Natural killer cell (primary cell): ENCODE results near the gene ATXN3L. TPM values are rescaled to one million over a fixed set of nuclear protein-coding genes. Genes with fewer than 3 reads are reported as not detected.

Experiments
- ATAC-seq, 3 donors: fragments of 150-1000 bp in 2 of 3; fragments of 200-7000 bp in 1 of 3; cut with Tn5 transposase; 1 replicate in 1 of 3; 2 replicates in 2 of 3; pipeline ENCODE4 v1.10.0; 2021; ENCODE audit warnings: mild to moderate bottlenecking in 2 of 3, moderate library complexity in 2 of 3
- DNase-seq, 2 donors: peaks; one replicate each; pipeline versions ENCODE4 v3.0.0 to v3.0.0-alpha.2; 2013 to 2021; ENCODE audit warnings: mixed read lengths in 1 of 2
- H3K27ac ChIP-seq: one replicate; pipeline ENCODE4 v1.5.1; 2013; ENCODE audit warnings: mild to moderate bottlenecking, low read length
- H3K27me3 ChIP-seq: one replicate; pipeline ENCODE4 v1.6.1; 2013; ENCODE audit warnings: low read length; ENCODE audit not compliant: control insufficient read depth, insufficient read depth
- H3K36me3 ChIP-seq: one replicate; pipeline ENCODE4 v1.6.1; 2013; ENCODE audit warnings: low read length; ENCODE audit not compliant: control insufficient read depth, insufficient read depth
- H3K4me1 ChIP-seq: one replicate; pipeline ENCODE4 v1.6.1; 2013; ENCODE audit warnings: low read length; ENCODE audit not compliant: control insufficient read depth, insufficient read depth
- H3K4me3 ChIP-seq: one replicate; pipeline ENCODE4 v1.5.1; 2013; ENCODE audit warnings: low read length
- H3K9me3 ChIP-seq: one replicate; pipeline ENCODE4 v1.6.1; 2013; ENCODE audit warnings: low read length; ENCODE audit not compliant: control insufficient read depth, insufficient read depth
- H3K27ac Mint-ChIP-seq, 2 donors: one replicate each; pipeline ENCODE4 v1.8.0; 2022; ENCODE audit warnings: mild to moderate bottlenecking in 2 of 2, mixed read lengths in 2 of 2, moderate library complexity in 1 of 2
- H3K27me3 Mint-ChIP-seq, 2 donors: one replicate each; pipeline ENCODE4 v1.8.0; 2022; ENCODE audit warnings: low read depth in 2 of 2, mixed read lengths in 2 of 2
- H3K36me3 Mint-ChIP-seq: one replicate; pipeline ENCODE4 v1.8.0; 2022; ENCODE audit warnings: mixed read lengths
- H3K4me1 Mint-ChIP-seq, 2 donors: one replicate each; pipeline ENCODE4 v1.8.0; 2022; ENCODE audit warnings: mixed read lengths in 2 of 2
- H3K4me3 Mint-ChIP-seq: one replicate; pipeline ENCODE4 v1.8.0; 2022; ENCODE audit warnings: mild to moderate bottlenecking, moderate library complexity, mixed read lengths
- H3K9me3 Mint-ChIP-seq, 2 donors: one replicate each; pipeline ENCODE4 v1.8.0; 2022; ENCODE audit warnings: mixed read lengths in 2 of 2
- WGBS: methylation state at CpG from one replicate; pipeline ENCODE4 v1.1.7; 2013; ENCODE audit warnings: missing lambda C conversion rate; ENCODE audit not compliant: insufficient coverage; 5-methylcytosine and 5-hydroxymethylcytosine counted together
- intact Hi-C: fragments of 100-400 bp; cut with micrococcal nuclease; formaldehyde crosslinking; loops from one replicate; pipeline ENCODE4 v1.14.2; 2022
- total RNA-seq, 4 donors: library from RNA; stranded (reverse); fragments of 120-200 nt in 1 of 4; gene quantifications; one replicate each; pipeline versions ENCODE4 v1.2.3 to v1.2.4, GENCODE V29; 2013 to 2022
- TF ChIP-seq, protein P1 (sequence below): fragments of 200-600 bp; IDR thresholded peaks from one replicate; pipeline ENCODE4 v1.8.0; 2022; ENCODE audit warnings: antibody characterized with exemption

Gene ATXN3L
- total RNA-seq, 3 donors from 2014 or later (not counting 1 experiment from before 2014, with no cell fraction given): not detected

DNA sequence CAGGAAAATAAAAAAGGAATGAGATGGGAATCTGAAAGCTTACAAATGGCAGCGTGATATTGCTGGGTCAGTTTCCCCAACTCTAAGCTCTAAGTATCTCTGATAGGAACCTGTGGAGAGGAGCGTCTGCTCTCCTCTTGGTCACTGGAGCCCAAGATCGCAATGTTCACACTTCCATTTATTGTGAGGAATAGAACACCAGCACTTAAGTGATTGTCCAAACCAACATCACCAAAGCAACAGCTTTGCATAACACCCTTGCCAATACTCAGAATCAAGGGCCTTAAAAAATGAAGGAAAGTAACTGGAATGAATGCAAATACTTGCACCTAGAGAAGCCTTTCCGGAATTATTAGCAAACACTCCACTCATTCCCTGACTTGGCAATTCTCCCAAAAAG lies 46.8 kb upstream of the ATXN3L start:
- DNase-seq (no peak), ATAC-seq (no peak)
- Mint-ChIP-seq H3K27ac (peak overlapping the region in 1 of 2 donors; percentile 63), H3K4me3 (no peak overlapping the region), H3K27me3 (peaks cover 0 to 43% of the 10 kb centered on the region in 2 donors), H3K4me1 (peaks cover 14 to 15% of the 10 kb centered on the region in 2 donors), H3K9me3 (no peaks in the 10 kb centered on the region), H3K36me3 (no peaks in the 10 kb centered on the region)
- H3K4me3 ChIP-seq: no peak overlapping the region
- H3K9me3 ChIP-seq: no peaks in the 10 kb centered on the region
- H3K27me3 ChIP-seq: no peaks in the 10 kb centered on the region
- H3K4me1 ChIP-seq: no peaks in the 10 kb centered on the region
- H3K36me3 ChIP-seq: no peaks in the 10 kb centered on the region
- H3K27ac ChIP-seq: no peak overlapping the region
- WGBS: 100% methylated on average over 1 of the region's 4 CpGs
- TF ChIP-seq, protein P1, sequence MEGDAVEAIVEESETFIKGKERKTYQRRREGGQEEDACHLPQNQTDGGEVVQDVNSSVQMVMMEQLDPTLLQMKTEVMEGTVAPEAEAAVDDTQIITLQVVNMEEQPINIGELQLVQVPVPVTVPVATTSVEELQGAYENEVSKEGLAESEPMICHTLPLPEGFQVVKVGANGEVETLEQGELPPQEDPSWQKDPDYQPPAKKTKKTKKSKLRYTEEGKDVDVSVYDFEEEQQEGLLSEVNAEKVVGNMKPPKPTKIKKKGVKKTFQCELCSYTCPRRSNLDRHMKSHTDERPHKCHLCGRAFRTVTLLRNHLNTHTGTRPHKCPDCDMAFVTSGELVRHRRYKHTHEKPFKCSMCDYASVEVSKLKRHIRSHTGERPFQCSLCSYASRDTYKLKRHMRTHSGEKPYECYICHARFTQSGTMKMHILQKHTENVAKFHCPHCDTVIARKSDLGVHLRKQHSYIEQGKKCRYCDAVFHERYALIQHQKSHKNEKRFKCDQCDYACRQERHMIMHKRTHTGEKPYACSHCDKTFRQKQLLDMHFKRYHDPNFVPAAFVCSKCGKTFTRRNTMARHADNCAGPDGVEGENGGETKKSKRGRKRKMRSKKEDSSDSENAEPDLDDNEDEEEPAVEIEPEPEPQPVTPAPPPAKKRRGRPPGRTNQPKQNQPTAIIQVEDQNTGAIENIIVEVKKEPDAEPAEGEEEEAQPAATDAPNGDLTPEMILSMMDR: no peak
- intact Hi-C loops: loop anchor here (5.0 kb wide), 2 partner anchors 121 to 389 kb away; partner anchors contain the start of gene TMSB4X

DNA sequence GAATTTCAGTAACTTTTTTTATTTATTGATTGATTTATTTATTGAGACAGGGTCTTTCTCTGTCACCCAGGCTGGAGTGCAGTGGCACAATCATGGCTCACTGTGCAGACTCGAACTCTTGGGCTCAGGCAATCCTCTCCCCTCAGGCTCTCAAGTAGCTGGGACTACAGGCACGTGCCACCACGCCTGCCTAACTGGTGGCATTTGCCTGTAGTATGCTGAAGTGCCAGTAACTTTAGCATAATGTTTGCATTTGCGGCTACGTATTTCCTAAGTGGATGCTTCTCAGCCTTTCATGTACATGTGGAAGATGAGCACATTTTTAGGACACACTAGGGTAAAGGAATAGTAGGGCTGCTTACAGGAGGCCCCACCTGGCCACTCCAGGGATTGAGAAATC lies 45.3 kb upstream of the ATXN3L start:
- DNase-seq (no peak), ATAC-seq (no peak)
- Mint-ChIP-seq H3K27ac (no peak overlapping the region), H3K27me3 (peaks cover 0 to 45% of the 10 kb centered on the region in 2 donors), H3K36me3 (no peaks in the 10 kb centered on the region), H3K4me1 (peaks cover 14 to 15% of the 10 kb centered on the region in 2 donors), H3K9me3 (no peaks in the 10 kb centered on the region), H3K4me3 (no peak overlapping the region)
- H3K4me3 ChIP-seq: no peak overlapping the region
- H3K9me3 ChIP-seq: no peaks in the 10 kb centered on the region
- WGBS: 98% methylated on average over 5 of the region's 5 CpGs
- no peaks in the 10 kb centered on the region for H3K36me3 ChIP-seq
- intact Hi-C loops: loop anchor here (5.0 kb wide), 2 partner anchors 122 to 388 kb away; partner anchors contain the start of gene TMSB4X
- no peaks in the 10 kb centered on the region for H3K27me3 ChIP-seq
- TF ChIP-seq, protein P1: no peak
- no peak overlapping the region for H3K27ac ChIP-seq
- H3K4me1 ChIP-seq: no peaks in the 10 kb centered on the region

DNA sequence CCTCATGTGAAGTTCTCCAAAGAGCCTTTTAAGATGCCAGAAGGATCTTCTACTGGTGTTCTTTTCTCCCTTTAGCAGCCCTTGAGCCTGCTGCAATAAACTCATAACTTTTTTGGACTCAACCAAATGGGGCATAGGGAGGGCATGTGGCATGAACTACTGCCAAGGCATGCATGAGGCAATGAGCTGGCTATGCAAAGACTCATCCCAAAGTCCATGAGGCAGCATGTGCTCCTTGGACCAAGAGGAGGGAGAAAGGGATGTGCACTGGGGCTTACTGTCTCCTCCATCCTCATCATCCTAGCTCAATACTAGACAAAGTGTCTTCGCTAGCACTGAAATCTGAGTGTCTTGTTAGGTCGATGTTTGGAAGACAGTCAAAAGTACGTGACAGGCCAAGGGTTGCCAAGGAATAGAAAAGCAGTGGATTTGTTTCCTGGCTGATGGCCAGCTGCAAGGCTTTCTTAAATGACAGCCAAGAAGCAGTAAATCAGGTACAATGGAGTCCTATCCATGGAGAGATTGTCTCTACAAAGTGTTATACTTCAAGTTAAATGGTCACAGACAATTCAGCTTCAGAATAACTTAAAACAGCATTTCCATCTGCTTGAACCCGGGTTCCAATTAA lies 44.5 kb upstream of the ATXN3L start:
- Histone ChIP-seq H3K36me3 (no peaks in the 10 kb centered on the region), H3K4me3 (no peak overlapping the region), H3K4me1 (no peaks in the 10 kb centered on the region), H3K9me3 (no peaks in the 10 kb centered on the region), H3K27me3 (no peaks in the 10 kb centered on the region), H3K27ac (no peak overlapping the region)
- Mint-ChIP-seq H3K36me3 (no peaks in the 10 kb centered on the region), H3K27me3 (peaks cover 0 to 51% of the 10 kb centered on the region in 2 donors), H3K4me3 (no peak overlapping the region), H3K9me3 (no peaks in the 10 kb centered on the region), H3K4me1 (peaks cover 14 to 15% of the 10 kb centered on the region in 2 donors), H3K27ac (no peak overlapping the region)
- TF ChIP-seq, protein P1: no peak
- ATAC-seq (no peak), DNase-seq (no peak)
- 98% methylated on average over 4 of the region's 4 CpGs for WGBS
- intact Hi-C loops: no loop called here

DNA sequence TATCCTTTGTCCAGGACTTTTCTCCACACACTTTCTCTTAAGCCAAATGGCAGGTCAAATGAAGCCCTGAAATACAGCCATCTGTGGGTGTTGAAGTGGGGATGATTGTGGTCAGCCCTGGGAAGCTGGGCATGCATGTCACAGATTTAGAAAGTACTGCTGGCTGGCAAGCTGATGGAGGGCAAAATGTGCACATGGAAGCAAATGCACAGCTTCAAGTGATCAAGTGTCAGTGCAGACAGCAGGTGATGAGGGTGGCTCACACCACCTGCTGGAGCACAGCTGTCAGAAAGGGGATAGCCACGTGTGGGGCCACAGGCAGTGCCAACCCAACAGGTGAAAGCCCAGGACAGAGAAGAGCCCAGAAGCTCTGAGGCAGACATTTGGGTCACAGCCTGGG lies 40.3 kb upstream of the ATXN3L start:
- Mint-ChIP-seq H3K36me3 (no peaks in the 10 kb centered on the region), H3K9me3 (no peaks in the 10 kb centered on the region), H3K4me3 (no peak overlapping the region), H3K27me3 (peaks cover 0 to 54% of the 10 kb centered on the region in 2 donors), H3K4me1 (no peaks in the 10 kb centered on the region), H3K27ac (no peak overlapping the region)
- no peaks in the 10 kb centered on the region for H3K4me1 ChIP-seq
- ATAC-seq: no peak
- peak in 1 of 2 donors; percentile 10 for DNase-seq
- H3K36me3 ChIP-seq: no peaks in the 10 kb centered on the region
- intact Hi-C loops: no loop called here
- no peak overlapping the region for H3K4me3 ChIP-seq
- no peak overlapping the region for H3K27ac ChIP-seq
- 8% methylated on average over 1 of the region's 1 CpG for WGBS
- TF ChIP-seq, protein P1: no peak
- H3K9me3 ChIP-seq: no peaks in the 10 kb centered on the region
- no peaks in the 10 kb centered on the region for H3K27me3 ChIP-seq
